Neutrophil (primary cell): Measurements from ENCODE around the gene DACH2.

Experiments
- H3K27ac ChIP-seq: fragments of 200-600 bp; sonication (generic); 2 replicates; pipeline ENCODE4 v1.5.1; 2016; ENCODE audit warnings: mild to moderate bottlenecking, moderate library complexity
- H3K27me3 ChIP-seq: fragments of 200-600 bp; sonication (generic); 2 replicates; pipeline ENCODE4 v1.6.0; 2016; ENCODE audit warnings: mild to moderate bottlenecking
- H3K36me3 ChIP-seq: fragments of 200-600 bp; sonication (generic); 2 replicates; pipeline ENCODE4 v1.5.1; 2017
- H3K4me1 ChIP-seq, 2 experiments: fragments of 200-600 bp in 1 of 2; sonication (generic) in 1 of 2; 1 replicate in 1 of 2; 2 replicates in 1 of 2; pipeline versions ENCODE4 v1.5.1 to v1.6.1; 2013 to 2016; ENCODE audit warnings: low read depth in 1 of 2, low read length in 1 of 2, mild to moderate bottlenecking in 1 of 2, moderate library complexity in 1 of 2; ENCODE audit not compliant: control insufficient read depth in 1 of 2, insufficient read depth in 1 of 2
- H3K4me3 ChIP-seq, 2 experiments: fragments of 200-600 bp in 1 of 2; sonication (generic) in 1 of 2; 1 replicate in 1 of 2; 2 replicates in 1 of 2; pipeline ENCODE4 v1.5.1; 2013 to 2016; ENCODE audit warnings: low read depth in 1 of 2, low read length in 1 of 2, mild to moderate bottlenecking in 1 of 2, moderate library complexity in 1 of 2
- H3K9me3 ChIP-seq: fragments of 200-600 bp; sonication (generic); 2 replicates; pipeline ENCODE4 v1.5.1; 2016
- TF ChIP-seq, protein P1 (sequence below): fragments of 200-600 bp; sonication (generic); IDR thresholded peaks from 2 replicates; pipeline ENCODE4 v1.5.1; 2016; ENCODE audit warnings: antibody characterized with exemption

DACH2 gene

DNA sequence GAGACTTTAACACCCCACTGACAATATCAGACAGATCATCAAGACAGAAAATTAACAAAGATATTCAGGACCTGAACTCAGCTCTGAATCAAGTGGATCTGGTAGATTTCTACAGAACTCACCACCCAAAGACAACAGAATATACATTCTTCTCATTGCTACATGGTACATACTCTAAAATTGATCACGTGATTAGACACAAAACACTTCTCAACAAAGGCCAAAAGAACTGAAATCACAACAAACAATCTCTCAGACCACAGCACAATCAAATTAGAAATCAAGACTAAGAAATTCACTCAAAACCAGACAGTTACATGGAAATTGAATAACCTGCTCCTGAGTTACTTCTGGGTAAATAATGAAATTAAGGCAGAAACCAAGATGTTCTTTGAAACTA lies 49.6 kb downstream of the DACH2 start:
- no peak overlapping the region for H3K27ac ChIP-seq
- H3K36me3 ChIP-seq = no peaks in the 10 kb centered on the region
- H3K4me3 ChIP-seq = no peak overlapping the region
- no peaks in the 10 kb centered on the region for H3K4me1 ChIP-seq
- TF ChIP-seq, protein P1, sequence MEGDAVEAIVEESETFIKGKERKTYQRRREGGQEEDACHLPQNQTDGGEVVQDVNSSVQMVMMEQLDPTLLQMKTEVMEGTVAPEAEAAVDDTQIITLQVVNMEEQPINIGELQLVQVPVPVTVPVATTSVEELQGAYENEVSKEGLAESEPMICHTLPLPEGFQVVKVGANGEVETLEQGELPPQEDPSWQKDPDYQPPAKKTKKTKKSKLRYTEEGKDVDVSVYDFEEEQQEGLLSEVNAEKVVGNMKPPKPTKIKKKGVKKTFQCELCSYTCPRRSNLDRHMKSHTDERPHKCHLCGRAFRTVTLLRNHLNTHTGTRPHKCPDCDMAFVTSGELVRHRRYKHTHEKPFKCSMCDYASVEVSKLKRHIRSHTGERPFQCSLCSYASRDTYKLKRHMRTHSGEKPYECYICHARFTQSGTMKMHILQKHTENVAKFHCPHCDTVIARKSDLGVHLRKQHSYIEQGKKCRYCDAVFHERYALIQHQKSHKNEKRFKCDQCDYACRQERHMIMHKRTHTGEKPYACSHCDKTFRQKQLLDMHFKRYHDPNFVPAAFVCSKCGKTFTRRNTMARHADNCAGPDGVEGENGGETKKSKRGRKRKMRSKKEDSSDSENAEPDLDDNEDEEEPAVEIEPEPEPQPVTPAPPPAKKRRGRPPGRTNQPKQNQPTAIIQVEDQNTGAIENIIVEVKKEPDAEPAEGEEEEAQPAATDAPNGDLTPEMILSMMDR = no peak
- H3K9me3 ChIP-seq = no peaks in the 10 kb centered on the region
- H3K27me3 ChIP-seq = no peaks in the 10 kb centered on the region

DNA sequence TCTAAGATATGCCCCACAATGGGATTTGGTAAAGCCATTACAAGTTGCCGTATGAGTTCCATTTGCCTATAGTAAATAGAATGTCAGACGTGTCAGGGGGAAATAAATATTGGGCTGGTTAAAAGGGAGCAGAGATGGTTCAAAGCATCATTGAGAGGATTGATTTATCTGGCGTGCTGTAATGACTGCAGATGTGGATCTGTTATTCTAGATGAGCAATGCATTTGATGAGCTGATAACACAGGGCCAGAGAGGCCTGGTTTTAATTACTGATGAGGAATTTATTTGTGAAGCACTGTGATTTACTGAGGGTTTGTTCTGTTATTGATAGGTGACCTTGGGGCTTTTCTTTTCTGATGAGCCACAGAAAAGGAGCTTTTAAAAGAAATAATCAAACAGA lies 62.5 kb downstream of the DACH2 start:
- Histone ChIP-seq H3K27ac (no peak overlapping the region), H3K27me3 (no peaks in the 10 kb centered on the region), H3K4me3 (no peak overlapping the region), H3K4me1 (no peaks in the 10 kb centered on the region), H3K36me3 (no peaks in the 10 kb centered on the region), H3K9me3 (no peaks in the 10 kb centered on the region)
- TF ChIP-seq, protein P1 = no peak

DNA sequence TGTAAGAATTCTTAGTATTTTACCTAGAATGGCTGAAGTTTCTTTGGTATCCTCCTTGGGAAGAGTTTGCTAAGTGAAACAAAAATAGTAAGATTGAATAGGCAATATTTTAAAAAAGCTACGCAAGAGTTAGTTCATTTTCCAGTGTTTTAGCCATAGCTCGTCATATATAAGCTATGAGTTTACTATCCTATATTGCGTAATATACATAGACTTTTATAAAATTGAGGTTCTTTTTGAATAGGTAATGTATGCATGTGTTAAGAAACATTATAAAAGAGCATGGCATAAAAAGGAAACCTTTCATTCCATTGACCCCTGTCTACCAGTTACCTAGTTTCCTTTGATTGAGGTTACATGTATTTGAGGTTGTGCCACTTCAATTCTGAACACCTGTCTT lies 67.0 kb downstream of the DACH2 start:
- Histone ChIP-seq H3K27ac (no peak overlapping the region), H3K36me3 (no peaks in the 10 kb centered on the region), H3K4me3 (no peak overlapping the region), H3K27me3 (no peaks in the 10 kb centered on the region), H3K4me1 (no peaks in the 10 kb centered on the region), H3K9me3 (no peaks in the 10 kb centered on the region)
- TF ChIP-seq, protein P1 = no peak

DNA sequence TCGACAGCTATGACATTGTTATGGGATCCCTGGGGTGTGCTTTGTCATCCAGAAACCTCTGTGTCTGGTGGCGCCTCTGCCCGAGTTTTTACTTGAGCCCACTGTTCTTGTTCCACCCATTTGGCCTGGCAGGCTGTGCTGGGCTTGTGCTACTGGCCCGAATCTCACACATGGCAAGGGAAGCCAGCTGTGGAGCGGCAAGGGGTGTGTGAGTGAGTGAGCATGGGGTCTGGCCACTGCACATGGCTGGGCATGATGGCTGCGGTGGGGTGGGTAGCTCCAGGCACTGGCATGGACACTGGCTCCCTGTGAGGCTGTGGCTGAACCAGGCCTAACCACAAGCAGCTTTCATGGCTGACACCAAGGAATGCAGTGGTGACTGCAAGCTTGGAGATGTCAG lies 89.2 kb downstream of the DACH2 start:
- Histone ChIP-seq H3K4me1 (no peaks in the 10 kb centered on the region), H3K27me3 (no peaks in the 10 kb centered on the region), H3K9me3 (no peaks in the 10 kb centered on the region), H3K36me3 (no peaks in the 10 kb centered on the region), H3K27ac (no peak overlapping the region), H3K4me3 (no peak overlapping the region)
- TF ChIP-seq, protein P1 = no peak

DNA sequence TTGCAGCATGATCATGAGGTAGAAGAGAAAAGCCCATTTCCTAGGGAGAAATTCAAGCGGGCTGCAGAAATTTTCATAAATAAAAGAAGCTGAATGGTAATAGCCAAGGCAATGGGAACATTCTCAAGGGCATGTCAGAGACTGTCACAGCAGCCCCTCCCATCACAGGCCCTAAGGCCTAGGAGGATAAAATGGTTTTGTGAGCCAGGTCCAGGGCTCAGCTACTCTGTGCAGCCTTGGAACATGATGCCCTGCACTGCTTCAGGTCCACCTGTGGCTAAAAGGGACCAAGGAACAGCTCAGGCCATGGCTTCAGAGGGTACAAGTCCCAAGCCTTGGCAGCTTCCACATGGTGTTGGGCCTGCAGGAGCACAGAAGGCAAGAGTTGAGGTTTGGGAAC lies 93.3 kb downstream of the DACH2 start:
- TF ChIP-seq, protein P1 = no peak
- H3K9me3 ChIP-seq = no peaks in the 10 kb centered on the region
- H3K4me3 ChIP-seq = no peak overlapping the region
- no peaks in the 10 kb centered on the region for H3K4me1 ChIP-seq
- H3K27ac ChIP-seq = no peak overlapping the region
- H3K36me3 ChIP-seq = no peaks in the 10 kb centered on the region
- no peaks in the 10 kb centered on the region for H3K27me3 ChIP-seq

DNA sequence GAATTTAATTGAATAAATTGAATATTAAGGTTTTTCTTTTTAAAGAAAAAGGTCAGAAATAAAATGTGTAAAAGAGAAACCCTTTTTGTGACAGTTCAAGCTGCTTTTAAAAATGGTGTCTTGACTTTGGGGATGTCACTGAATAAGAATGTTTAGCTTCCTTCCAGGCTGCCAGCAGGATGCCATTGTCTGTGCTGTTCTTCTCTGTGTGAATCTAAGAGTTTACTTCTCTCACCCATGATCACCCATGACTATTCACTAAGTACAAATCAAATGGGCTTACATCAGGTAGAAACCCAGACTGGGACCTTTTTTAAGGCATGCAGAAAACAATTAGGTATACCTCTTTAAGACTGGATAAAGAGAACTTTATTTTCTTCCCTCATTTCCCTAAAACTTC lies 115.3 kb downstream of the DACH2 start:
- Histone ChIP-seq H3K9me3 (no peaks in the 10 kb centered on the region), H3K27me3 (no peaks in the 10 kb centered on the region), H3K4me1 (no peaks in the 10 kb centered on the region), H3K4me3 (no peak overlapping the region), H3K27ac (no peak overlapping the region), H3K36me3 (no peaks in the 10 kb centered on the region)
- TF ChIP-seq, protein P1 = no peak
